Activated CD4-positive, alpha-beta T cell treated with anti-CD3 and anti-CD28 coated beads, Interleukin-2, Interleukin-6, amounts not matched to agents 100 ng/mL and 50 ng/mL, durations not matched to agents 16 hours and 8 hours (primary cell): ENCODE results near the gene CPA4.
A peak's percentile ranks its signal among the peaks of the same experiment; 100 is the strongest.

Source experiments
- DNase-seq: peaks from one replicate; pipeline ENCODE4 v3.0.0-alpha.2; 2020

Gene CPA4

DNA sequence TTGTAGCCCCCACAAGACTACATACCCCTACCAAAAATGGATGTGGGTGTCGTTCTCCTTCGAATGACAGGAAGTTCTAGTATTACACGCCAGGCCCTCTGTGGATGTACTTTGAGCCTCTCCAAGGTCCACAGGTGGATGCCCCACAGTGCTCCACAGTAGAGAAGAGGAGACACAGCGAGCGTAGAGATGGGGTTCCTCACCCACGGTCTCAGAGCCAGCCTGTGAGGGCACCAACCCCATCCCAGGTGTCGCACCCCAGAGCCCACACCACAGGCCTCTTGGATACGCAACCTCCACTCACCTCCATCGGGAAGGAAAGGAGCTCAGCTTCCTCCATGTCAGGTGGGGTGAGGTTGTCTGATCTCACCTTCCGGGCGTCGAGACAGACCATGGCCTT lies 54.0 kb downstream of the CPA4 start:
- no peak for DNase-seq

DNA sequence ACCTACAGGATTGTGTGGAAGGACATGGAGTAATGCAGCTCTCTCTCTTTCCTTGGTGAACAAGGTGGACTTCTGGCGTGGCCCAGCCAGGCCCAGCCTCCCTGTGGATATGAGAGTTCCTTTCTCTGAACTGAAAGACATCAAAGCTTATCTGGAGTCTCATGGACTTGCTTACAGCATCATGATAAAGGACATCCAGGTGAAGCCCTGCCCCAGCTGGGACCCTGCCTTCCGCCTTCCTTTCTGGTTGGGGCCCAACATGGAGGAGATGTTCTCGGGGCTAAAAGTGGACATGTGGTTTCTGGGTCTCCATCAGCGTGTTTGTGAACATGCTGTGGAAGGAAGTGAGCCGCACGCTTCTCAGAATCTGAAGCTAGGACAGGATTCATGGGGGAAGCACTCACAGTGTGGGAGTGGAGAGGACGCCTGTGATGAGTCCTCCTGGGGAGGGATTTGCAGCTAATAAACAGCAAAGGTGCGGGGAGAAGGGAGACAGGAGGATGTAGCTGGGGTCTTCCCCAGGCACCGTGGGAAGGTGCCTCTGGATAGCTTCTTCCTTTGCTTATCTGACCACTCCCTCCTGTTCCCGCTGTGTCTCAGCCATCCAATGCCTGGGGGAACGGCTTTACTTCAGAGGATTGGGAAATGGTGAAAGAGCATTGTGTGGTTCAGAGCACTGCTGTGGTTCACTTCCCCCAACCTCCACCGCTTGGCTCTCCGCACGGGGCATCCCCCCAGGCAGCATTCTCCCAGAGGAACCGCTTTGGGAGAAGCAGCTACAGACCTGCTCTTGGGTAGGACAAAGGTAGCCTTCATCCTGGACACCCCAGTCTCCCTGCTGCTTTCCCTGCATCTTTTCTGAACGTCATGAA lies 57.2 kb downstream of the CPA4 start:
- no peak for DNase-seq

DNA sequence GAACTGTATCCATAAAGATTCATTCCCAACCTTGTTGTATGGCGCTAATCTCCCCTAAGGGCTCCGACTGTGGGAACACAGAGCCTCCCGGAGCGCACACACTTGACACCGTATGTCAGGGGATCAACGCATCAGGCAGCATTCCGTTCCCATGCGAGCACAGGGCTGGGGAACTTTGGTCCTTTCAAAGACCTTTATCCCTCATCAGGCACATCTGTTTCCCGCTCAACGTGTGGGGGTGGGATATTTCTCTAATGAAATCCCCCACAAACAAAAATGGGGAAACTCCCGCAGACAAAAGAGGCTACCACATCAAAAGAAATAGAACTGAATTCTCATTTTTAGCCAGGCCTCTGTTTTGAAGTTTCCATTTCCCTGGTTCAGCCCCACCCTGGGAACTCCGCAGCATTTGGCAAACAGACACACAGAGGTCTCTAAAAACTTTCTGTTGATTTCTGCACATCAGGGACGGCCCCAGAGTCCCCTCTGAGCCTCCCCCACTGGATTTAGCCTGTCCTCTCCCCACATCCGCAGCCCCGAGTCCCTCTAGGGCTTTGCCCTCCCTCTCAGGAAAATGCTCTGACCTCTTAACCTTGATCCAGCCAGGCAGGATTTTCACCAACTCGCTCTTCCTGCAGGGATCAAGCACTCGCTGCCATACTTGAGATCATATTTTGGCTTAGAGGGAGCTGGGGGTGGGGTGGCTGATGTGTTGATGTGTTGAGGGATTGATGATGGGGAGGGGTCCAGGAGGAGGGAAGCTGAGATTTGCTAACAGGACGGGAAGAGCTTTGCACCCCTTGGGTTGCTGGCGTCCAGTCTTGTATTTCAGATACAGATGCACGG lies 58.2 kb downstream of the CPA4 start:
- no peak for DNase-seq

DNA sequence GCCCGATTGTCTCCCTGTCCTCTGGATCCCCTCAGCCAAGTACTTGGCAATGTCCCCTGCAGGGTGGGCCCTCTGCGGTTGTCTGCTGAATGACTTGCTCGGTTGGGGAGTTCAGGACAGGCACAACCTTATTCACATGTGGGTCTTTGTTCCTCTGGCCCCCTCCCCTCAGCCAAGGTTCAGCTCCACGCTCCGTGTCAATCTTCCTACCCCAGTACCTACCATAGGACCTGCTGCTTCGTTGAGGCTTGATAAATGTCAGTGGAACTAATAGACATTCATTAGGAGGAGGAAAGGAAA lies 58.8 kb downstream of the CPA4 start:
- no peak for DNase-seq

DNA sequence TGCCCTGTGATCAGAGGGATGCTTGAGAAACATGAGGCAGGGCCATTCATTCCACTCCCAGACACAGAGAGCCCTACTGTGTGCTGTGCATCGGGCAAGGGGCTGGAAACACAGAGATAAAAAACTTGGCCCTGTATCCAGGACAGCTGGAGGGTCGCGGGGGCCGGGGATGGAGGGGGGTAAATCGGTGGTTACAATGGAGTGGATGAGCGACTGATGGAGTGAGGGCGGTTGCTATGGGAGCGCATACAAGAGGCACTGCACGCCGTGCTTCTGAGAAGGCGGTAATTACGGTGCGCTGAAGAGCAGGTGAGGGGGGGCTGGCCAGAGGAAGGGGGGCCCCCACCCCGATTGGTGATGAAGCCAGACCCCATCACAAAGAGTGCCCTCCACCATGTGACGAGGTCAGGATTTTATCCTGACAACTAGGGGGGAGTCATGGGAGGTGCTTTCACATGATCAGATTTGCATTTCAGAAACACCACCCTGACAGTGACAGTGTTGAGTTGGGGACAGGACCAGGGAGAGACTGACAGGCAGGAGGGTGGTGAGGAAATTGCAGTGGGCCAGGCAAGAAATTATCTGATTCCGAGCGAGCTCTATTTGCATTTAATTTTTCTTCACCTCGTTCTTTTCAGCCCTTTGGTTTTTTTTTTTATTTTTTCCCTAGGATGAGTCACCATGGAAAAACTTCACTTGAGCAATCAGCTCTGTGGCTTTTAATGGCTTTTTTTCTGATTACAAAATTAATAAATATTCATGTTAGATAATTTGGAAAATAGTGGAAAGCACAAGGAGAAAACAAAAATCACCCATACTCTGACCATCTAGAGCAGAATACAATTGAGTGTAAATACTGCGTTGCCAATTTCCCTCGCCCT lies 59.5 kb downstream of the CPA4 start:
- DNase-seq: no peak

DNA sequence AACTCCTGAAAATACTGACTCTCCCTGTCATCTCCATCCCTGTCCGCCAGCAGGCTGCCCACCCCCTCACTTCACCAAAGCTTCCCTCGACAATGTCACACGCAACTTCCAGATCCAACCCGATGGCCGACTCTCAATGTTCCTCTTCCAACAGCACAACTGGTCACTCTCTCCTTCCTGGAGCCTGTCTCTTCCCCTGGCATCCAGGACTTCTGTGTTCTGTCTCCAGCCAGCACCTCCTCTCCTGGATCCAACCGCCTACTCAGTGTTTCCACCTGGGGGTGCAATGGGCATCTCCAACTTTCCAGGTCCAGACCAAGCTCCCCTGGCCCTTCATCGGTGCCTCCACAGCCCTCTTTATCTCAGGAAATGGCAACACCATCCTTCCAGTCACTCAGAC lies 60.2 kb downstream of the CPA4 start:
- no peak for DNase-seq

DNA sequence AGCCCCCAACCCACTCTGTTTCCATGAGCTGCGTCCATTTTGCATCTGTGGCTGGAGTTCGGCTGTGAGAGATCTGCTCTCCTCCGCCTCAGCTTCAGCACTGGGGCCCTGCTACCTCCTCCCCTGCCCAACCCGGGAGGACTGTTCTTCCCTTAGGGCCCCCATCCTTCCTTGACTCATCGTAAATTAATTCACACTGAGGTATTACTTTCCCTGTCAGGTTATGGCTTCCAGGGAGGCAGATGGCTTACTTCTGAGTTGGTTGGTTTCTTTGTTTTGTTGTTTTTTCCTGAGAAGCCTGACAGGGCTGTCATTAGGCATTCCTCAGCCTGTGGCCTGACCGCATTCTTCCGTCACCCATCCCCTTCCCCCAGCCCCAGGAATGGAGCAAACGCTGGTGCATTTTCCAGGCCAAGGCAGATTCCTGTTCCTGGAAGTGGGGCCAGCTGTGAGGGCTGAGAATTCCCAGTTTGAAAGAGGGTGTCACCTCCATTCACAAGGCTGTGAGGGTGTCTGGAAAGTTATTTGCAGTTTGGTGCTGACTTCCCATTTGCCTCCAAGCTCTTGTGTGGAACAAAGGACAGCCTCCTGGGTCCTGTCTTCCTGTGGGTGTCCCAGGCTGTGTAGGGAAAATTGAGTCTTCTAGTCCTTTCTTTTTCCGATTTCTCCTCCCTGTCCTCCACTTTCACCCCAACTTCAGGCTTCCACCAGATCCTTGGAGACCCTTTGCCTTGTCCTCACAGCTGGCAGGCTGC lies 63.3 kb downstream of the CPA4 start:
- DNase-seq: no peak

DNA sequence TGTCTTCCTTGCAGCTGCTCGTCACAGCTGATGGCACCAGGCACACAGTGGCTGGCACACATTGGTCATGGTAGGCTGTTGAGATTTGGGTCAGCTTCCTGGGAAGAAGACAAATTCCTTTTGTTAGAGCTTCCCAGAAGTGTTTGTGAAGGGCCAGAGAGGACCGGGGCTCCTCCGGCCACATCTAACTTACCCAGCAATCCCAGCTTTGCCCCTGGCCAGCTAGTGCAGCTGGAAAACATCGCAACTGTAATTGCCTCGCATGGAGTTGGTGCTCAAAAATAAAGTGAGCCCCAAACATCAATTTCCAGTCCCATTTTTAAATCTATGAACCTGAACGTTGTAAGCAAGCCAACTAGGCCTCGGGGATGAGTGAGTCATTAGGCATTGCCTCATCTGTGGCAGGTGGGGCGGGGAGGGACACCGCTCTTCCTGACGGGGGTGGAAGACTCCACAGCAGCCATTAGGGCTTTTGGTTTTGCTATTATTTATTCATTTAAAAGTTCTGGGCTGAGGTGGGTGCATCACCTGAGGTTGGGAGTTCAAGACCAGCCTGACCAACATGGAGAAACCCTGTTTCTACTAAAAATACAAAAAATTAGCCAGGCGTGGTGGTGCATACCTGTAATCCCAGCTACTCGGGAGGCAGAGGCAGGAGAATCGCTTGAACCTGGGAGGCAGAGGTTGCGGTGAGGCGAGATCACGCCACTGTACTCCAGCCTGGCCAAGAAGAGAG lies 64.1 kb downstream of the CPA4 start:
- DNase-seq: peak; percentile 10

DNA sequence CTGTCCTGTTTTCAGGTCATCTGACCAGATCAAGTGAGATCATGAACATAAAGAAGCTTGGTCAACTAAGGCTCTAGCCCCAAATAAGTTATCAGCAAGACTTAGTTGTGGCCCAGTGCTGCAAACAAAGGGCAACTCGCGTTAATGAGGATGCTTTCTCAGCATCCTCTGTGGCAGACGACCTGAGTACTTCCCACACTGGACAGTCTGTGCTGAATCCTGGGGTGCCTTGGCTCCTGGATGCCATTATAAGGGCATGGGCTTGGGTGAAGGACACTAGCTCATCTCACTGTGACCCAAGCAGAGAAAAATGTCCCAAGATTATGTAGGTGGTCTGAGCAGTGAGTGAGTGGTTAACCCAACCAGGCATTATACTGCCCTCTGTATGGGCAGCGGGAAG lies 65.5 kb downstream of the CPA4 start:
- no peak for DNase-seq

DNA sequence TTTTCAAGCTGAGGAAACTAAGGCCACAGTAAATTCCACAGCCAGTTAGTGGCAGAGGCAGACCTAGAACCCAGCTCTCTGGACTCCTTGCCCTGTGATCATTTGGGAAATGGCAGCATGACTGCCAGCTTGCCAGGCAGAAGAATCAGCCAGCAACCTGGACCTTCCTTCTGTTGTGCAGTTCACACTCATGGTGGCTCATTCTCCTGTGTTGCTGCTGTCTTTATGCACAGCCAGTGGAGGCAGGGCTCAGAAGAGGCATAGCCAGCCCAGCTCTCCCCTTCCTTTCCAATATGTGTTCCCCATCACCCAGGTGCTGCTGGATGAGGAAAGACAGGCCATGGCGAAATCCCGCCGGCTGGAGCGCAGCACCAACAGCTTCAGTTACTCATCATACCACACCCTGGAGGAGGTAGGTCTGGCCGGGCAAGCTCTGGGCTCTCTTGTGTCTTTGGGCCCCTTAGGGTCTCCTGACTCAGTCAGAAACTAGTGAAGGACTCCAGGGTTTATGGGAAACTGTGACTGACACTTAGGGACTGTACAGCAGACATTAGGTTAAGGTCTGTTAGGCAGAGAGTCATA lies 66.4 kb downstream of the CPA4 start:
- DNase-seq: no peak

DNA sequence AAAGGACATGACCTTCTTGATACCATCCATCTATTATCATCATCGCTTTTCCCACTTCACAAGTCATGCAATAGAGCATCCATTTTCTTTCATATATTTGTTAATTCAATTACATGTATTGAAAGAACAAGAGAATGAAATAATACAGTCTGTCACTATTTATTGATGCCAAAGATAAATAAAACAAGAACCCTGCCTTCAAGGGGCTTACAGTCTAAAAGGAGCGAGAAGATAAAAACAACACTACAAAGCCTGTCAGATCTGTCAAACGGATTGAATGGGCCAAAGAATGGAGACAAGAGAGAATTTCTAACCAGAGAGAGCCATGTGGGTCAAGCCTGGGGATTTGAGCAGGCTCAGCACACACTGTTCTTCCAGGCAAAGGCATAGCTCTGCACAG lies 67.6 kb downstream of the CPA4 start:
- no peak for DNase-seq

DNA sequence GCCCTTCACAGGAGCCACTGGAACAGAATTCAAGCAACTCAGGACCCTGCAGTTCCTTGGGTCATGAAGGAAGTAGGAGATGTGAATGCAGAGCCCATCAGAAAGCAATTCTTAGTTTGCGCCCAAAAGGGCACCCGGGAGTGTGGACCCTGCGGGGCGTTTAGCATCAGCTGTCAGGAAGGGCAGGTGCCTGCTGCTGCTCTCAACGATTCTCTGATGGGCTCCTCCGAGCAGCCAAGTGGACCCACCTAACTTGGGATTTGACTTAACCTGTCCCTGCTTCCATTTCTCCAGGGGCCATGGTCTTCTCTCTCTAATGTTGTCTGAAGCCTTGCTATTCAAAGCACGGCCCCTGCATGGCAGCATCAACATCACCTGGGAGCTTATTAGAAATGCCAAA lies 68.7 kb downstream of the CPA4 start:
- DNase-seq: no peak

DNA sequence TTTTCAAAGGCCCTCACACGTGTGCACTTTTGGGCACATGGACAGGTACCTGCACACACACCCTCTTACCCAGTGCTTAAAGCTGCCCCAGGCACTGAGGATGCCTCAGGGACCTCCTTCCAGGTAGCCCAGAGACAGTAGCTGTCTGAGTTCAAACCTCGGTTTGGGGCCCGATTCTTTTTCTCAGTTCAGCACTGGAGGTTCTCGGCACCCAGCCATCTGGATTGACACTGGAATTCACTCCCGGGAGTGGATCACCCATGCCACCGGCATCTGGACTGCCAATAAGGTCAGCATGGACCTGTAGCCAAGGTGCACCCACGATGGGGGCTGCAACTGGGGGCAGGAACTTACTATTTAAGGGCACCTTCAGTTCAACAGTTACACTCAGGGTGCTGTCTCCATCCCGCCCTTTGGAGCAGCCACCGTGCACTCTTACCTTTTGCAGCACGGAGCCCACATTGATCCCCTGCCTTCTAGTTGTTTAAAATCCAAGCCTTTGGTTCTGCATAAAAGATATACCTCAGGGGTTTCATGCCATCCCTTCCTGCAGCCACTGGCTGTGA lies 69.4 kb downstream of the CPA4 start:
- no peak for DNase-seq

DNA sequence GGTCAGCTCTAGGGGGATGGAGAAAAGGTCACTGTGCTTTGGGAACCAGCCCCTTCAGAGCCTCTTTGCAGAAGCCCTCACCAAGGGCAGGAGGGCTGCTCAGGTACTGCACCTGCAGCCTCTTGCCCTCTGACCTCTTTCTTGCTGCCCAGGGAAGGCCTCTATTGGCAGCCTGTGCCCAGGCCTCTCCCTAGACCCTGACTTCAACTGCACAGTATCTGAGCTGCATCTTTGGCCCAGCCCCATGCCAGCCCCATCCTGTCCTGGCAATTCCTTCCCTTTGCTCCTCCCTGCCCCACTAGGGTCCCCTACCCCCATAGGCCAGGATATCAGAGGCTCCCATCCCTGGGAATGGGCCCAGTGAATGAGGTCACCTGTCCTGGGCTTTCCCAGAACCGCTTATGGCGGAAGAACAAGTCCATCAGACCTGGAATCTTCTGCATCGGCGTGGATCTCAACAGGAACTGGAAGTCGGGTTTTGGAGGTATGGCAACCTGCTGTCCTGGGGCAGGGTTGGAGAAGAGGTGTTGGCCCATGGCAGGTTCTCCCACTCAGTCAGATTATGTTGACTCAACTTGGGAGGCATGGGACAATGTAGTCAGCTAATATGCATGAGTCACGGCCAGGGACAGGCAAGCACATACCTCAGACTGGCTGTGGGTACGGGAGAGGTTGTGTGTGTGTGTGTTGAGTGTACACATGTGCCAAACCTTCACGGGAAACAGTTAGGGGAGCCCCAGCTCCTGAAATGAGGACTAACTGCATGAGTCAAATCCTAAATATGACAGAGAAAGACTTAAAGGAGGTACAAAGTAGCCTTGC lies 70.3 kb downstream of the CPA4 start:
- peak; percentile 71 for DNase-seq

DNA sequence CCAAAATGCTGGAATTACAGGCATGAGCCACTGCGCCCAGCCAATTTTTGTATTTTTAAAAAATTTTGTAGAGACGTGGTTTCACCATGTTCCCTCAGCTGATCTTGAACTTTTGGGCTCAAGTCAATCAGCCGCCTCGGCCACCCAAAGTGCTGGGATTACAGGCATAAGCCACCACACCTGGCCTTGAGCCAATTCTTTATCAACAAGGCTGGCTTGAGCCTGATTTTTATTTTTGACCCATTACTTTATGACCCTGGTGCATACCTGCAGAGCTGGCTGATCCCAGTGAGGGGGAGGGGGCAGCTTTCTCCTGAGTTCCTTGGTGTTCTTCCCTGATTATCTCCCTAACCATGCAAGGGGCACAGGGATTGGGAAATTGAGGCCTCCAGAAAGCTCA lies 71.5 kb downstream of the CPA4 start:
- no peak for DNase-seq

DNA sequence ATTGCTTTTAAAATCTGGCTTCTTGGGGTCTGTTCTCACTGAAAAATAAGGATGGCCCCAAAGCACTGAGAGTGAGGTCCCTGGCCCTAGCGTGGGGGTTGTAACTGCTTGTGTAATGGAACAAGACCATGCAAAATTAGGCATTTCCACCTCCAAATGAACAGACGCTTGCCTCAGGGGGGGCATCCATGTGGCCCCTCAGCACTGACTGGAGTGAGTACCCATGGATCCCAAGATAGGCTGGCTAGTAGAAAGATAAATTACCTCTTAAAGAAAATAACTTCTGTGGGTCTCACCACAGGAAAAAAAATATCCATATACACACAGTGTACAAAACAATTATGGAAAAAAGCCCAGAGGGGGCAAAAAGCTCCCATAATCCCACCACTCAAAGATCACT lies 72.1 kb downstream of the CPA4 start:
- DNase-seq: no peak

DNA sequence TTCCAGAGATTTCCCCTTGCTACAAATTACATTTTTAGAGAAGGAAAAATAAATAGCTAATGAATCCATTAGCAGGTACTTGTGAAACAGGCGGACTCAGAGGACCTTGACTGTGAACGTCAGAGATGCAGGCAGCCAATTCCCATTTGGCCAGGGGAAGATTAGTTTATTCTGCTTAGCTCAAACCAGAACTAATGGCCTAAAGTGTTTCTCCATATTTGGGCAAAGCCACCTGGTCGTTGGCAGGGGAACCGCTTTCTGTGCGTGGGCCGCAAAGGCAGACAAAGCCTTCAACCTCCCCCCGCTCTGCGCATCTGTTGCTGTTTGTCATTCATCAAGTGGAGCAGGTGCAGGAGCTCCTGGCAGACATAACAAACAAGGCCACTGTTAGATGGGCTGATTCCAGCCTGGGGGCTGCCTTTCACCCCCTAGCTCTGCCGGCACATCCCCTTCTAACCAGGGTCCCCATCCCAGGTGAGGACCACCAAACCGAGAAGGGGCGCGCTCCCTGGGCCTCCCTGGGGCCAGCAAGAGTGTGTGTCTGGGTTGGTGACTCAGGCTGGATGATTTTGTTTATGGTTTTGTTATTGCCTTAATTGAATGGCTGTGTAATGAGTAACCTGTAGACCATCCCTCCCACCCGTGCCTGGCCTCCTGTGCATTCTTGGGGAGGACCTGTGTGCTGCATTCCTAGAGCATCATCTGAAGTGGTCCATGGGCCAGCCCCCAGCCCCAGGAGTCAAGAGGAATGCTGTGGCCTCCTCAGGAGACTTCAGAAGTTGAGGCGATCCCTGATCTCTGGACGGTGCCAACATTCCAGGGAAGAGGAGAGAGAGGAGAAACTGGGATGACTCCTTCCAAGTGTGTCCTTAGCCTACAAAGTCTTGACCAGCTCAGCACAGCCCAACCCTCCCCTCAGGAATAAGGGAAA lies 72.8 kb downstream of the CPA4 start:
- DNase-seq: no peak

DNA sequence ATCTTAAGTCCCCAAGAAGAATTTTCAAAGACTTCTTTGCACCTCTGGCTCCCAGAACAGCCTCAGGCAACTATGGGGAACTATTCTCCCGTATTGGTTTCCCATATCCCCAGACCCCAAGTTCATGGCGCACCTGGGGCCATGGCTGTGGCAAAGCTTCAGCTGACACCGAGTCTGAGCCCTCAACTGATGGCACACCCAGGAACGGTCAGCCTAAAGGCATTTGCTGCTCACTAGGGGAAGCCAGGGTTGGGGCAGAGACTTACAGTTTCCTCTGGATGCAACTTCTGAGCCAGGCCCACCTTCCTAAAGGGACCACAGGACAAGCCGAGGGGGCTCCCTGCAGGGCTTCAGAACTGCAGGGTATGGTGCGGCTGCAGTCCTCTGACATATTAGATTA lies 73.6 kb downstream of the CPA4 start:
- DNase-seq: no peak
